Activated T-helper 1 cell treated with anti-CD3 and anti-CD28 coated beads, Interleukin-12 subunit alpha, Interleukin-12 subunit beta, Interleukin-2, Interleukin-4 antibody, amounts not matched to agents 30 ng/mL and 10 ng/mL and 1 ng/mL, durations not matched to agents 14 hours and 24 hours and 36 hours (primary cell): Measurements from ENCODE around the gene SACS. TPM values are rescaled to one million over a fixed set of nuclear protein-coding genes. Genes with fewer than 3 reads are reported as not detected.

ENCODE experiments used
- DNase-seq: peaks from one replicate; pipeline ENCODE4 v3.0.0; 2021; ENCODE audit warnings: low spot score
- H3K27ac Mint-ChIP-seq: one replicate; pipeline ENCODE4 v1.8.0; 2021; ENCODE audit warnings: mild to moderate bottlenecking, mixed read lengths
- H3K27me3 Mint-ChIP-seq: one replicate; pipeline ENCODE4 v1.8.0; 2022; ENCODE audit warnings: mild to moderate bottlenecking, moderate library complexity, mixed read lengths; ENCODE audit not compliant: insufficient read depth
- H3K36me3 Mint-ChIP-seq: one replicate; pipeline ENCODE4 v1.8.0; 2021; ENCODE audit warnings: low read depth, mixed read lengths
- H3K4me1 Mint-ChIP-seq: one replicate; pipeline ENCODE4 v1.8.0; 2021; ENCODE audit warnings: low read depth, mixed read lengths
- H3K4me3 Mint-ChIP-seq: one replicate; pipeline ENCODE4 v1.8.0; 2021; ENCODE audit warnings: mild to moderate bottlenecking, moderate library complexity, mixed read lengths
- H3K9me3 Mint-ChIP-seq: one replicate; pipeline ENCODE4 v1.8.0; 2021; ENCODE audit warnings: mixed read lengths
- intact Hi-C: fragments of 100-400 bp; cut with micrococcal nuclease; formaldehyde crosslinking; loops from one replicate; pipeline ENCODE4 v1.15.1; 2024
- total RNA-seq: library from RNA; stranded (reverse); gene quantifications from 2 replicates; pipeline ENCODE4 v1.2.3, GENCODE V29; 2022

SACS gene, protein sequence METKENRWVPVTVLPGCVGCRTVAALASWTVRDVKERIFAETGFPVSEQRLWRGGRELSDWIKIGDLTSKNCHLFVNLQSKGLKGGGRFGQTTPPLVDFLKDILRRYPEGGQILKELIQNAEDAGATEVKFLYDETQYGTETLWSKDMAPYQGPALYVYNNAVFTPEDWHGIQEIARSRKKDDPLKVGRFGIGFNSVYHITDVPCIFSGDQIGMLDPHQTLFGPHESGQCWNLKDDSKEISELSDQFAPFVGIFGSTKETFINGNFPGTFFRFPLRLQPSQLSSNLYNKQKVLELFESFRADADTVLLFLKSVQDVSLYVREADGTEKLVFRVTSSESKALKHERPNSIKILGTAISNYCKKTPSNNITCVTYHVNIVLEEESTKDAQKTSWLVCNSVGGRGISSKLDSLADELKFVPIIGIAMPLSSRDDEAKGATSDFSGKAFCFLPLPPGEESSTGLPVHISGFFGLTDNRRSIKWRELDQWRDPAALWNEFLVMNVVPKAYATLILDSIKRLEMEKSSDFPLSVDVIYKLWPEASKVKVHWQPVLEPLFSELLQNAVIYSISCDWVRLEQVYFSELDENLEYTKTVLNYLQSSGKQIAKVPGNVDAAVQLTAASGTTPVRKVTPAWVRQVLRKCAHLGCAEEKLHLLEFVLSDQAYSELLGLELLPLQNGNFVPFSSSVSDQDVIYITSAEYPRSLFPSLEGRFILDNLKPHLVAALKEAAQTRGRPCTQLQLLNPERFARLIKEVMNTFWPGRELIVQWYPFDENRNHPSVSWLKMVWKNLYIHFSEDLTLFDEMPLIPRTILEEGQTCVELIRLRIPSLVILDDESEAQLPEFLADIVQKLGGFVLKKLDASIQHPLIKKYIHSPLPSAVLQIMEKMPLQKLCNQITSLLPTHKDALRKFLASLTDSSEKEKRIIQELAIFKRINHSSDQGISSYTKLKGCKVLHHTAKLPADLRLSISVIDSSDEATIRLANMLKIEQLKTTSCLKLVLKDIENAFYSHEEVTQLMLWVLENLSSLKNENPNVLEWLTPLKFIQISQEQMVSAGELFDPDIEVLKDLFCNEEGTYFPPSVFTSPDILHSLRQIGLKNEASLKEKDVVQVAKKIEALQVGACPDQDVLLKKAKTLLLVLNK (N-terminal part only)
- 32.1 and 32.4 TPM in 2 replicates for total RNA-seq

DNA sequence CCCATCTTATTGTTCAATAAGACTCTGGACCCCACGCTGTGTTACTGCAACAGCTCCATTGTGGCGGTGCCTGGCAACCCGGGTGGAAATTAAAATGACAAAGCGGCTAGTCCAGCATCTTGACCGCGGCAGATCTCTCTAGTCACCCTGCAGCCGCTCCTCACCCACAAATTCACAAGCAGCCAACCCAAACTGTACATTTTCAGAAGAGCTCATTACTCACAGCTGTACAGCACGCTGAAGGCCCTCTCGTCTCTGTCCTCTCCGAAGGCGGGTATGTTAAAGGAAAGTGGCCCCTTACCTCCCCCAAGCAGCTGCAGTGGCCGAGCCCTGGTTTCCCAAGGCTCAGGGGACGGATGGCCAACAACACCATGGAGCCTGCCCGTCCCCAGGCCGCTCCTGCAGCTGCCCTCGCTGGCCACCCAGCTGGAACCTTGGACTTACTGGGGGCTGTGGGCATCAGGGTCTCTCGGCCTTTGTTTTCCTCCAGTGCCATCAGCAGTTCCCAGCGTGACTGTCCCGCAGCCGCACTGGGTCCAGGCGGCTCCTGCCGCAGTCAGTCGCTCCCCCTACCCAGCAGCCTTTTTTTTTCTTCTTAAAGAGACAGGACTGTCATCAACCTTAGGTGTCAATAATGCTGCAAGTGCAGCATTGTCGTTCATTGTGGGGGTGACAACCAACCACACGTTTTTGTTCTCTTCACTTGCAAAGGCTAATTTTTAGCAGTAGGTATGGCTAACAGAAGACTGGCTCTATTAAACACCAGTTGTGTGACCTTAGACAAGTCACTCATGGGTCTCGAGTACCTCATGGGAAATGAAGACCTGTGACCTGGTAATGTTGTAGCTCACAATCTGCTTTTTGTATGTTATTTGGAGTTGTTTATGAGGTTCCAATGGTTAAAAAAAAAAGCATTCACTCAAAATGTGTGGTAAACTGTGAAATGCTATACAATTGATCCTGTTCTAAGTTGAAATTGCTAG is at the start of gene SACS:
Gene SACS, minus strand, starts transcription at position 532 of the 983 bp plus-strand sequence. CDS start 22,463 bp downstream, outside the sequence.
- DNase-seq: no peak
- Mint-ChIP-seq H3K4me3 (no peak within 1 kb of the TSS), H3K4me1 (no peaks in the 10 kb centered on the region), H3K27ac (no peak within 1 kb of the TSS), H3K36me3 (no peaks in the 10 kb centered on the region), H3K27me3 (peaks cover 29% of the 10 kb centered on the region), H3K9me3 (no peaks in the 10 kb centered on the region)
- intact Hi-C loops: no loop called here

DNA sequence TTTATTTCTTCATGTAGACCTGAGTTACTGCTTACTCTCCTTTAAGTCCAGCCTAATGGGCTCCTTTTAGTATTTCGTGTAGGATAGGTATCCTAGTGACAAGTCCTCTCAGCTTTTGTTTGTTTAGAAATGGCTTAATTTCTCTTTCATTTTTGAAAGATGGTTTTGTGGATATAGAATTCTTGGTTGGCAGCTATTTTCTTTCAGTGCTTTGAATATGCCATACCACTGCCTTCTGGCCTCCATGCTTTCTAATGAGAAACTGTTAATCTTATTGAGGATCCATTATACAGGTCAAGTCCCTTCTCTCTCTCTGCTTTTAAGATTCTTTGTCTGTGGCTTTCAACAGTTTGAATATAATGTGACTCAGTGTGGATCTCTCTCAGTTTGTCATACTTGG is 46.8 kb upstream of the SACS start:
- Mint-ChIP-seq H3K27ac (no peak overlapping the region), H3K4me3 (no peak overlapping the region), H3K9me3 (peaks cover 16% of the 10 kb centered on the region), H3K4me1 (no peaks in the 10 kb centered on the region), H3K27me3 (peaks cover 7% of the 10 kb centered on the region), H3K36me3 (no peaks in the 10 kb centered on the region)
- DNase-seq: no peak
- intact Hi-C loops: no loop called here

DNA sequence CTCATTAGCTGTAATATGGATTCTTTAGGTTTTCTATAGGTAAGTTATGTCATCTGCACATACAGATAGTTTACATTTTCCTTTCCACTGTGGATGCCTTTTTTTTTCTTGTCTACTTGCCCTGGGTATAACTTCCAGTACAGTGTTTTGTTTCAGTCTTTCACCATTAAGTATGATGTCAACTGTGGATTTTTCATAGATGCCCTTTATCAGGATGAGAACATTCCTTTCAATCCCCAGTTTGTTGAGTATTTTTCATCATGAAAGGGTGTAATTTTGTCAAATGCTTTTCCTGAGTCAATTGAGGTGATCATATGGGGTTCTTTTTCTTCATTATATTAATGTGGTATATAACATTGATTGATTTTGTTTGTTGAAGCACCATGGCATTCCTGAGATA is 43.6 kb upstream of the SACS start:
- intact Hi-C loops: no loop called here
- H3K27ac Mint-ChIP-seq: no peak overlapping the region
- H3K4me1 Mint-ChIP-seq: no peaks in the 10 kb centered on the region
- no peak for DNase-seq
- no peaks in the 10 kb centered on the region for H3K36me3 Mint-ChIP-seq
- peaks cover 6% of the 10 kb centered on the region for H3K27me3 Mint-ChIP-seq
- H3K4me3 Mint-ChIP-seq: no peak overlapping the region
- peaks cover 16% of the 10 kb centered on the region for H3K9me3 Mint-ChIP-seq

DNA sequence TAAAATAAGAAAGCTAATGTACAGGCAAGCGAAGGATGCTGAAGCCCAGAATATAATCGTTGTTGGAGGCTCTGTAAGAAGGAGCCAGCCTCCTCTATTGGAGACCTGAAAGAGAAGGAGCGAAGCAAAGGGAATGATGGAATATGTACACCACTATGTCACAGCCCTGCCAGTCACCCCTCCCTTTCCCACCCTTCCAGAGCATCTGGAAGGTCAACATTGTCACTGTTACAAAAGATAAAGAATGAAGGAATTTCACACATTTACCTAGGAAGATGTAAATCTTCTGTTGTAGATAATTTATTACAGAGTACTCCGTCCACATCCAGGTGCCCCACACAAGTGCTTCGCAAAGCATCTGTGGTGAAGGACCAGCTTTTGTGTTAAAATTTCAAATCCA is 39.7 kb upstream of the SACS start:
- Mint-ChIP-seq H3K4me1 (no peaks in the 10 kb centered on the region), H3K27me3 (peaks cover 18% of the 10 kb centered on the region), H3K4me3 (no peak overlapping the region), H3K9me3 (no peaks in the 10 kb centered on the region), H3K36me3 (no peaks in the 10 kb centered on the region), H3K27ac (no peak overlapping the region)
- intact Hi-C loops: no loop called here
- no peak for DNase-seq

DNA sequence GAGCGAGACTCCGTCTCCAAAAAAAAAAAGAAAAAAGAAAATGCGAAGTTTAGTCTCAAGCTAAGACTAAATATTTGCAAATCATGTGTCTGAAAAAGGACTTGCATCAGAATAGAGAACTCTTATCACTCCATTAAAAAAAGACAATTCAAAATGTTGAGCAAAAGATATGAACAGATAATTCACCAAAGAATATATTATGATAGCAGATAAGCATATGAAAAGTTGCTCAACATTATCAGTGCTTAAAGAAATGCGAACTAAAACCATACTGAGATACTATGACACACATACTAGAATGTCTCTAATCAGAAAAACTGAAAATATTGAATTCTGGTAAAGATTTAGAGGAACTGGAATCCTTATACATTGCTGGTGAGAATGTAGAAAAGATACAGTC is 38.7 kb upstream of the SACS start:
- Mint-ChIP-seq H3K4me3 (no peak overlapping the region), H3K27me3 (peaks cover 18% of the 10 kb centered on the region), H3K4me1 (peaks cover 1% of the 10 kb centered on the region), H3K36me3 (no peaks in the 10 kb centered on the region), H3K27ac (no peak overlapping the region), H3K9me3 (no peaks in the 10 kb centered on the region)
- intact Hi-C loops: no loop called here
- no peak for DNase-seq

DNA sequence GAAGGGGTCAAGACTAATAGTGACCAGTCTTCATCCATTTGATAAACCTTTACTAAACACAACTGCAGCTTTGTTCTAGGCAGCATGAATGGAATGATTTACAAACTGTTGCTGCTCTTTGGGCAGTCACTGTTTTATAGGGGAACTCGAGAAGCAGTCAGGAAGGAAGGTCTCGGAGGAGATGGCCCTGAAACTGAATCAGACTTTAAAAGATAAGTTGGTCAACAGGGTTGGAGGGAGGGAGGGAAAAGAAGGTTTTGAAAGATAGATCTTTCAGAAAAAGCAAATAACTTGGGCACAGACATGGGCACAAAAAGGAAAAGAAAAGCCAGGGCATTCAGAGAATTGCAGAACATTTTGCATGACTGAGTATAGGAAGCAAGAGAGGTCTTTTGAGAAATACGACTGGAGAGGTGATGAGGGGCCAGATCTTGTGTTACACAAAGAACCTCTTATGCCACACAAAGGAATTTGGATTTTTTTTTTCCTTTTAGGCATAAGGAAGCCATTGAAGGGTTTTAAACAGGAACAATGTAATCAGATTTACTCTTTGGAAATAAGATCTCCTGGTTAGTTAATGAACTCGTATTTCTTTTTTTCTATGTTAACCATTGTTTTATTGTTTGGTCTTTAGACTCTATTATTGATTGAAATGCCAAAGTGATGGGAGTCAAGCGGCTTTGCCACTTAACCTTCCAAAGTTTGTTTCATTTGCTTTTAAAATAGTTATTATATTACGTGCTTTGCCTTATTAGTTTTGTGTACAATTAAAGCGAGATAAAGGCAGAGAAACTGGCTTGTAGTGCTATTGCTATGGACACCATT is 37.5 kb upstream of the SACS start:
- Mint-ChIP-seq H3K4me3 (no peak overlapping the region), H3K9me3 (no peaks in the 10 kb centered on the region), H3K36me3 (no peaks in the 10 kb centered on the region), H3K27ac (no peak overlapping the region), H3K4me1 (peaks cover 5% of the 10 kb centered on the region), H3K27me3 (peaks cover 16% of the 10 kb centered on the region)
- DNase-seq: no peak
- intact Hi-C loops: no loop called here

DNA sequence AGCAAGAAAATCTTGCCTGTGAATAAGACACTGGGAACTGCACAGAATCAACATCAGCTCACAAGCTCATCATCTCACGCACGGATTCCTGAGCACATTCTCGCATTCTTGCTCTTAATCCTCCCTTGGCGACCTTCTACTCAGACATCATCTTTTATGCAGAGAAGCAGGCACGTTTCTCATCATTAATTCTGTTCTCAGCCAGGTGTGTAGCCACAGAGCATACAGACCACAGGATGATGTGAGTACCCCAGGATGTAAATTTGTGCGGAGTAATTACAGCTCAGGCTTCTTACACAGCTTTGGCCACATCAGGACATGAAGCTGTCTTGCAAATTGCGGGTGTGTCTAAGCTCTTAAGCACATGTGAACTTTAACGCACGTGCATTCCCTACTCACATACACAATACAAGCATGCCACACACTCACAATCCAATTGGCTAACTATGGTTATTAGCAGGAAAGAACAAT is 36.5 kb upstream of the SACS start:
- peaks cover 22% of the 10 kb centered on the region for H3K27me3 Mint-ChIP-seq
- intact Hi-C loops: loop anchor here (5.0 to 10.0 kb wide), 3 partner anchors 245 to 755 kb away; no protein-coding TSS in a partner anchor
- H3K4me3 Mint-ChIP-seq: no peak overlapping the region
- no peak for DNase-seq
- H3K9me3 Mint-ChIP-seq: no peaks in the 10 kb centered on the region
- H3K36me3 Mint-ChIP-seq: no peaks in the 10 kb centered on the region
- H3K4me1 Mint-ChIP-seq: peaks cover 5% of the 10 kb centered on the region
- H3K27ac Mint-ChIP-seq: no peak overlapping the region

DNA sequence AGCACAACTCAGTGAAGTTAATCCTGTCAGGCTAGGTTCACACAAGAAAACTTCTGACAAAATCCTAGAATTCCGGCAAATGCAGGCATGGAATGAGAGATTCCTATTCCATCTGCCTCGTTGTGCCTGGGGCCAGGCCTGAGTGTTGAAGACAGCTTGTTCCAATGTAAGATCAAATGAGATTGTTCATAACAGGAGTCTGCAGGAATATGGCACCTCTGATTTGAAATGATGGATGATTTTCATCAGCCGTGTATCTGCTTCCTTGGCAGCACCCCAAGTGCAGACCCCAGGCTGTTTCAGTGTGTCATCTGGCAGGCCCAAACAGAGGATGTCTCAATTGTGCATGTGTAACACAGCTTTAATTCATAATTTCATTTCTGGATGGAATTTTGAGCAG is 35.3 kb upstream of the SACS start:
- peaks cover 5% of the 10 kb centered on the region for H3K4me1 Mint-ChIP-seq
- no peak overlapping the region for H3K4me3 Mint-ChIP-seq
- H3K9me3 Mint-ChIP-seq: no peaks in the 10 kb centered on the region
- intact Hi-C loops: loop anchor here (5.0 to 10.0 kb wide), 3 partner anchors 246 to 756 kb away; no protein-coding TSS in a partner anchor
- H3K27ac Mint-ChIP-seq: no peak overlapping the region
- no peak for DNase-seq
- H3K36me3 Mint-ChIP-seq: no peaks in the 10 kb centered on the region
- peaks cover 25% of the 10 kb centered on the region for H3K27me3 Mint-ChIP-seq

DNA sequence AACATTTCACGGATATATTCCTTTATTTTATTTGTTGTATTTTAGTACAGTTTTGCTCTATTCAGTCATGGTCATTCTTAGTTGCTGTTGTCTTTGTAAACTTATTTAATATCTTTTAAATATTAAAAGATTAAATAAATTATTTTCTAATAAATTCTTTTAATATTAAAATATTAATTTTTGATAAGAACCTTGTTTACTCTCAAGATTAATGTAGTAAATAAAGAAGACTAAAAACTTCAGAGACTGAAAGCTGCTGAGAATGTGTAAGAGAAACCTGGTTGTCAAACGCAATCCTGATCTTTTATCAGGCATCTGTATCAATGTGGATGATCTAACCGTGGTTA is 34.4 kb upstream of the SACS start:
- intact Hi-C loops: loop anchor here (2.0 to 10.0 kb wide), 4 partner anchors 111 to 757 kb away; no protein-coding TSS in a partner anchor
- DNase-seq: no peak
- peaks cover 5% of the 10 kb centered on the region for H3K4me1 Mint-ChIP-seq
- no peak overlapping the region for H3K4me3 Mint-ChIP-seq
- no peak overlapping the region for H3K27ac Mint-ChIP-seq
- H3K27me3 Mint-ChIP-seq: peaks cover 25% of the 10 kb centered on the region
- no peaks in the 10 kb centered on the region for H3K36me3 Mint-ChIP-seq
- H3K9me3 Mint-ChIP-seq: no peaks in the 10 kb centered on the region

DNA sequence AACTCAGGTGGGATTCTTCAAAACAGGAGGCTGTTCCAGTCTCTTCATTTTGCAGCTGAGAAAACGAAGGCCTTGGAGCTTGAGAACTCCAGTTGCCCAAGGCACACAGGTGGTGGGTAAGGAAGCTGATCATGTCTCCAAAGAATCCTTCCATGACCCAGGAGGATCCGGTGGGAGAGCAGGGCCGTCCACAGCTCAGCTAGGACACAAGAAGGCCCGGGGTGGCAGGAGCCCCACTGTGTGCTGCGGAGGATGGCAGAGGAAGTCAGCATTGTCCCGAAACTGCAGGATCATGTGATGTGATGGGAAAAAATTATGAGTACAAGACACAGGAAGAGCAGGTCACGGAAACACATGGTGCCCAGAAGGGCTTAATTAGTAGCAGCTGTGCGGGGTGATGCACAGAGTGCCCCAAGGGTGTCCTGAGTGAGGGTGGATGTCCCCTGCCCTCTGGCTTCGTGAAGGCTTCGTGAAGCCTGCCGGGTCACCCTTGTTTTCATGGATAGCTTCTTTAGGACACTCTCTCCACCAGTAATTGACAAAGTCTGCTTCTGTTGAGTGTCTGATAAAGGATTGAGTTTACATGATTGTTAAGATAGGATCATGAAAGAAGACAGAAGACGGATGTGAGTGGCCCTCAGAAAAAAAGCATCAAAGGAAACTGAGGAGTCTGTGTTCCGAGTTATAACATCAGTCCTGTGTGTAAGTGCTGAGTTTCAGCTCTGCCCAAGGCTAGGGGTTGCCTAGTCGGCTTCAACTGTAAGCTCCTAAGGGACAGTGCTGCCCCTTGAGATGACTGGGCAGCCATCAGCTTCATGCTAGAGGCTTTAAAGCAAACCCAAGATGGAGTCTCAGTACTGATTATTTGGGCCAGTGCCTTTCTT is 33.8 kb upstream of the SACS start:
- H3K27me3 Mint-ChIP-seq: peaks cover 25% of the 10 kb centered on the region
- H3K27ac Mint-ChIP-seq: no peak overlapping the region
- intact Hi-C loops: loop anchor here (2.0 to 10.0 kb wide), 4 partner anchors 112 to 758 kb away; no protein-coding TSS in a partner anchor
- H3K4me3 Mint-ChIP-seq: no peak overlapping the region
- peaks cover 5% of the 10 kb centered on the region for H3K4me1 Mint-ChIP-seq
- no peaks in the 10 kb centered on the region for H3K9me3 Mint-ChIP-seq
- DNase-seq: no peak
- H3K36me3 Mint-ChIP-seq: no peaks in the 10 kb centered on the region
